IMR-90 (cell line): ENCODE results near the gene DDX10. TPM values are rescaled to one million over a fixed set of nuclear protein-coding genes. Genes with fewer than 3 reads are reported as not detected.
A peak's percentile ranks its signal among the peaks of the same experiment; 100 is the strongest.

Source experiments
- ATAC-seq: fragments of 200-7000 bp; cut with Tn5 transposase; 2 replicates; pipeline ENCODE4 v1.9.1; 2020; ENCODE audit warnings: low read depth, mild to moderate bottlenecking, moderate library complexity
- BruUV-seq: library from RNA; stranded (reverse); fragments of 400-500 nt; replicated peaks from 2 replicates; lab custom pipeline; 2021; lab: Mats Ljungman, UMichigan
- CTCF ChIA-PET: fragments of 300-600 bp; formaldehyde crosslinking; extraction: SDS; loops from one replicate; lab custom pipeline; 2021; ENCODE audit warnings: antibody characterized with exemption; lab: Yijun Ruan, JAX
- POLR2A ChIA-PET: fragments of 300-600 bp; sonication (Branson Sonifier 250); formaldehyde crosslinking; loops from one replicate; lab custom pipeline; 2022; ENCODE audit warnings: antibody characterized with exemption; ENCODE audit not compliant: unreplicated experiment; lab: Charles Lee
- DNase-seq: peaks from one replicate; pipeline ENCODE4 v3.0.0; 2013
- H2AFZ ChIP-seq: replicated peaks from 2 replicates; pipeline ENCODE3; 2013; ENCODE audit warnings: low read length, mild to moderate bottlenecking; ENCODE audit not compliant: poor library complexity
- H2AK5ac ChIP-seq: 2 replicates; pipeline ENCODE4 v1.6.1; 2013; ENCODE audit warnings: low read depth, low read length, inconsistent platforms
- H2AK9ac ChIP-seq: replicated peaks from 2 replicates; pipeline ENCODE3; 2013; ENCODE audit warnings: mild to moderate bottlenecking, low read depth, low read length, moderate library complexity; ENCODE audit not compliant: poor library complexity
- H2BK120ac ChIP-seq: 2 replicates; pipeline ENCODE4 v1.6.1; 2013; ENCODE audit warnings: low read depth, low read length, inconsistent platforms
- H2BK15ac ChIP-seq: 3 replicates; pipeline ENCODE4 v1.6.1; 2013; ENCODE audit warnings: low read depth, low read length, inconsistent platforms
- H2BK20ac ChIP-seq: 2 replicates; pipeline ENCODE4 v1.6.1; 2013; ENCODE audit warnings: low read depth, mild to moderate bottlenecking, inconsistent platforms, low read length, moderate library complexity
- H2BK5ac ChIP-seq: 2 replicates; pipeline ENCODE4 v1.6.1; 2013; ENCODE audit warnings: mild to moderate bottlenecking, low read depth, low read length, inconsistent platforms; ENCODE audit not compliant: poor library complexity, severe bottlenecking
- H3K14ac ChIP-seq: replicated peaks from 2 replicates; pipeline ENCODE4 v1.6.1; 2013; ENCODE audit warnings: low read depth, low read length, inconsistent platforms
- H3K18ac ChIP-seq: 2 replicates; pipeline ENCODE4 v1.6.1; 2013; ENCODE audit warnings: low read depth, low read length, control low read depth
- H3K23ac ChIP-seq: 2 replicates; pipeline ENCODE4 v1.6.1; 2013; ENCODE audit warnings: low read depth, low read length, inconsistent platforms
- H3K27ac ChIP-seq: 2 replicates; pipeline ENCODE4 v1.5.1; 2013; ENCODE audit warnings: mild to moderate bottlenecking, control low read depth, low read length; ENCODE audit not compliant: insufficient read depth
- H3K27me3 ChIP-seq: 2 replicates; pipeline ENCODE4 v1.6.1; 2013; ENCODE audit warnings: low read length; ENCODE audit not compliant: control insufficient read depth, insufficient read depth
- H3K36me3 ChIP-seq: 2 replicates; pipeline ENCODE4 v1.6.1; 2013; ENCODE audit warnings: low read length, mixed read lengths; ENCODE audit not compliant: control insufficient read depth, insufficient read depth
- H3K4ac ChIP-seq: 2 replicates; pipeline ENCODE4 v1.6.1; 2013; ENCODE audit warnings: low read depth, low read length, inconsistent platforms
- H3K4me1 ChIP-seq: 2 replicates; pipeline ENCODE4 v1.6.1; 2013; ENCODE audit warnings: low read length, mixed read lengths; ENCODE audit not compliant: control insufficient read depth, insufficient read depth
- H3K4me2 ChIP-seq: 2 replicates; pipeline ENCODE4 v1.6.1; 2013; ENCODE audit warnings: low read depth, mild to moderate bottlenecking, control low read depth, low read length, moderate library complexity
- H3K4me3 ChIP-seq: 2 replicates; pipeline ENCODE4 v1.5.1; 2013; ENCODE audit warnings: low read depth, mild to moderate bottlenecking, control low read depth, low read length, moderate library complexity; ENCODE audit not compliant: insufficient read depth
- H3K56ac ChIP-seq: 2 replicates; pipeline ENCODE4 v1.6.1; 2013; ENCODE audit warnings: low read length, inconsistent platforms; ENCODE audit not compliant: insufficient read depth; ENCODE audit errors: extremely low read depth
- H3K79me1 ChIP-seq, 2 experiments: 2 replicates each; pipeline ENCODE4 v1.6.1; 2013; ENCODE audit warnings: low read length in 2 of 2, inconsistent platforms in 1 of 2, low read depth in 1 of 2
- H3K9ac ChIP-seq: 2 replicates; pipeline ENCODE4 v1.6.1; 2013; ENCODE audit warnings: low read depth, low read length, control low read depth
- H3K9me1 ChIP-seq: 2 replicates; pipeline ENCODE4 v1.6.1; 2013; ENCODE audit warnings: low read length, inconsistent platforms; ENCODE audit not compliant: insufficient read depth
- H3K9me3 ChIP-seq: 2 replicates; pipeline ENCODE4 v1.6.1; 2013; ENCODE audit warnings: low read length; ENCODE audit not compliant: control insufficient read depth, insufficient read depth
- H4K20me1 ChIP-seq: 2 replicates; pipeline ENCODE4 v1.6.1; 2013; ENCODE audit warnings: low read length, inconsistent platforms; ENCODE audit not compliant: insufficient read depth
- H4K5ac ChIP-seq: 2 replicates; pipeline ENCODE4 v1.6.1; 2013; ENCODE audit warnings: mild to moderate bottlenecking, low read depth, low read length, control low read depth
- H4K8ac ChIP-seq, 2 experiments: 2 replicates each; pipeline ENCODE4 v1.6.1; 2013; ENCODE audit warnings: low read depth in 2 of 2, low read length in 2 of 2, control low read depth in 1 of 2, inconsistent platforms in 1 of 2
- H4K91ac ChIP-seq: 2 replicates; pipeline ENCODE4 v1.6.1; 2013; ENCODE audit warnings: low read depth, low read length, inconsistent platforms; ENCODE audit not compliant: insufficient read depth
- BHLHE40 ChIP-seq: fragments of 150-350 bp; IDR thresholded peaks from 2 replicates; pipeline ENCODE4 v1.6.1; 2016; ENCODE audit warnings: mild to moderate bottlenecking, low read depth, low read length
- CEBPB ChIP-seq: IDR thresholded peaks from 2 replicates; pipeline ENCODE4 v1.6.1; 2012; ENCODE audit warnings: low read depth, low read length, improper control_type of control experiment
- CHD1 ChIP-seq: IDR thresholded peaks from 2 replicates; pipeline ENCODE4 v1.6.1; 2012; ENCODE audit warnings: low read depth, low read length, improper control_type of control experiment
- CTCF ChIP-seq: conservative IDR thresholded peaks from 2 replicates; pipeline ENCODE4 v1.5.1; 2012; ENCODE audit warnings: mild to moderate bottlenecking, low read depth, low read length, improper control_type of control experiment
- ELK1 ChIP-seq: fragments of 150-350 bp; IDR thresholded peaks from 2 replicates; pipeline ENCODE4 v1.6.1; 2016; ENCODE audit warnings: low read depth, mild to moderate bottlenecking, low read length, moderate library complexity, borderline replicate concordance
- FOS ChIP-seq: fragments of 150-350 bp; IDR thresholded peaks from 2 replicates; pipeline ENCODE4 v1.6.1; 2016; ENCODE audit warnings: low read depth, low read length
- MAFK ChIP-seq: IDR thresholded peaks from 2 replicates; pipeline ENCODE4 v1.6.1; 2012; ENCODE audit warnings: low read depth, low read length, improper control_type of control experiment
- MAZ ChIP-seq: IDR thresholded peaks from 2 replicates; pipeline ENCODE4 v1.6.1; 2012; ENCODE audit warnings: low read depth, mild to moderate bottlenecking, low read length, improper control_type of control experiment, moderate library complexity, borderline replicate concordance
- MXI1 ChIP-seq: IDR thresholded peaks from 2 replicates; pipeline ENCODE4 v1.6.1; 2012; ENCODE audit warnings: low read depth, mild to moderate bottlenecking, low read length, moderate library complexity, borderline replicate concordance
- NFE2L2 ChIP-seq: fragments of 150-350 bp; IDR thresholded peaks from 2 replicates; pipeline ENCODE4 v1.6.1; 2016; ENCODE audit warnings: low read depth, mild to moderate bottlenecking, low read length
- POLR2A ChIP-seq: IDR thresholded peaks from 2 replicates; pipeline ENCODE4 v1.6.1; 2012; ENCODE audit warnings: mild to moderate bottlenecking, low read depth, low read length
- RAD21 ChIP-seq: IDR thresholded peaks from 2 replicates; pipeline ENCODE4 v1.6.1; 2012; ENCODE audit warnings: low read length, improper control_type of control experiment
- RCOR1 ChIP-seq: IDR thresholded peaks from 2 replicates; pipeline ENCODE4 v1.6.1; 2012; ENCODE audit warnings: mild to moderate bottlenecking, low read length, improper control_type of control experiment; ENCODE audit not compliant: insufficient replicate concordance
- RFX5 ChIP-seq: IDR thresholded peaks from 2 replicates; pipeline ENCODE4 v1.8.0; 2012; ENCODE audit warnings: low read depth, mild to moderate bottlenecking, low read length, moderate library complexity
- SMC3 ChIP-seq: fragments of 150-350 bp; IDR thresholded peaks from 2 replicates; pipeline ENCODE4 v1.6.1; 2016; ENCODE audit warnings: low read depth, mild to moderate bottlenecking, antibody characterized with exemption, low read length, moderate library complexity
- USF2 ChIP-seq: fragments of 150-350 bp; IDR thresholded peaks from 2 replicates; pipeline ENCODE4 v1.6.1; 2017; ENCODE audit warnings: mild to moderate bottlenecking, antibody characterized with exemption, low read length, low read depth
- WGBS, 2 experiments: methylation state at CpG; one replicate each; pipeline versions ENCODE4 v1.1.5 to v1.1.7; 2013; ENCODE audit warnings: missing lambda C conversion rate in 2 of 2; ENCODE audit not compliant: insufficient read length in 1 of 2; ENCODE audit errors: extremely low coverage in 2 of 2; 5-methylcytosine and 5-hydroxymethylcytosine counted together
- dilution Hi-C: fragments of 300-500 bp; cut with HindIII; formaldehyde crosslinking; loops from one replicate; pipeline ENCODE4 v1.14.3; 2018; ENCODE audit warnings: low sequenced_read_pairs; ENCODE audit not compliant: unreplicated experiment
- in situ Hi-C: fragments of 300-500 bp; cut with MboI; formaldehyde crosslinking; loops from 3 replicates; pipeline ENCODE4 v1.14.3; 2019; ENCODE audit warnings: low sequenced_read_pairs, inconsistent platforms, mixed read lengths
- intact Hi-C: fragments of 100-400 bp; cut with micrococcal nuclease; formaldehyde crosslinking; loops from 2 replicates; pipeline ENCODE4 v1.10.0; 2022
- polyA plus RNA-seq, 3 experiments: library from polyadenylated mRNA; depleted of rRNA; stranded (reverse); fragments of >200 nt; gene quantifications; 2 replicates each; pipeline ENCODE4 v1.2.3, GENCODE V29; 2012; ENCODE audit warnings: low replicate concordance in 1 of 3
- total RNA-seq: library from RNA; depleted of rRNA; stranded (reverse); fragments of >200 nt; gene quantifications from 2 replicates; pipeline ENCODE4 v1.2.3, GENCODE V29; 2012

The DDX10 gene
- total and polyA plus RNA-seq, 2 of the 4 experiments (the other 2 are of a cell fraction): 20.0 to 31.9 TPM

GRCh38 chr11:108628326-108628725 is 36.5 kb upstream of the DDX10 start:
- Histone ChIP-seq H3K14ac (no peak overlapping the region), H3K9me3 (no peaks in the 10 kb centered on the region), H2AK9ac (no peak overlapping the region), H4K8ac (no peak overlapping the region), H2AK5ac (no peak overlapping the region), H3K56ac (no peak overlapping the region), H3K4me3 (no peak overlapping the region), H2BK120ac (no peak overlapping the region), H3K27ac (no peak overlapping the region), H3K36me3 (no peaks in the 10 kb centered on the region), H2BK20ac (no peak overlapping the region), H3K79me1 (no peaks in the 10 kb centered on the region), H3K4me2 (no peak overlapping the region), H3K9me1 (no peaks in the 10 kb centered on the region), H3K18ac (no peak overlapping the region), H3K9ac (no peak overlapping the region), H4K91ac (no peak overlapping the region), H4K5ac (no peak overlapping the region), H4K20me1 (no peaks in the 10 kb centered on the region), H3K4ac (no peak overlapping the region), H2AFZ (peak overlapping the region; percentile 46), H3K27me3 (no peaks in the 10 kb centered on the region; the same call in 1 of the 2 replicates), H2BK15ac (no peak overlapping the region), H2BK5ac (no peak overlapping the region), H3K23ac (no peak overlapping the region), H3K4me1 (no peaks in the 10 kb centered on the region)
- intact Hi-C loops (no loop called here), dilution Hi-C loops (no loop called here), in situ Hi-C loops (no loop called here)
- DNase-seq (no peak), ATAC-seq (no peak)
- CTCF ChIA-PET: no interaction called here
- POLR2A ChIA-PET: no interaction called here
- BruUV-seq: no TSS peak
- no peak for TF ChIP-seq MAZ
- no peak for TF ChIP-seq RAD21
- no peak for TF ChIP-seq CTCF
- no peak for TF ChIP-seq CEBPB
- no peak for TF ChIP-seq USF2
- no peak for TF ChIP-seq MXI1
- TF ChIP-seq MAFK: no peak
- TF ChIP-seq SMC3: no peak
- no peak for TF ChIP-seq ELK1
- TF ChIP-seq NFE2L2: no peak
- TF ChIP-seq RCOR1: no peak
- no peak for TF ChIP-seq CHD1
- no peak for TF ChIP-seq POLR2A
- no peak for TF ChIP-seq BHLHE40
- no peak for TF ChIP-seq RFX5
- TF ChIP-seq FOS: no peak
- 100% methylated on average over 4 of the region's 10 CpGs; no CpG with 5 or more reads in 1 of the 2 experiments for WGBS, 2 experiments
